SU-DHL-6 (cell line): ENCODE results near the gene NRARP.

Experiments used
- H2AFZ ChIP-seq: fragments of 200-600 bp; sonication (generic); 2 replicates; pipeline ENCODE4 v1.6.1; 2014; ENCODE audit warnings: low read depth, mild to moderate bottlenecking, moderate library complexity, mixed read lengths, antibody characterized with exemption, low read length; ENCODE audit not compliant: severe bottlenecking
- H3F3A ChIP-seq: fragments of 200-600 bp; shearing (Covaris generic); 2 replicates; pipeline ENCODE4 v1.6.0; 2016; ENCODE audit warnings: antibody characterized with exemption, mild to moderate bottlenecking; ENCODE audit not compliant: insufficient read depth
- H3K27ac ChIP-seq: fragments of 200-600 bp; sonication (generic); 2 replicates; pipeline ENCODE4 v1.5.1; 2016; ENCODE audit warnings: low read depth, mild to moderate bottlenecking, low read length, moderate library complexity, mixed read lengths
- H3K27me3 ChIP-seq: fragments of 200-600 bp; sonication (generic), shearing (Covaris generic); 2 replicates; pipeline ENCODE4 v1.6.0; 2014; ENCODE audit warnings: mild to moderate bottlenecking, low read length
- H3K36me3 ChIP-seq: fragments of 200-600 bp; sonication (generic); 2 replicates; pipeline ENCODE4 v1.6.1; 2014; ENCODE audit warnings: mild to moderate bottlenecking, low read length, mixed read lengths
- H3K4me2 ChIP-seq: fragments of 300-600, 200-600 bp; shearing (Covaris generic), sonication (generic); 2 replicates; pipeline ENCODE4 v1.6.0; 2014; ENCODE audit warnings: low read length, low read depth, mild to moderate bottlenecking; ENCODE audit not compliant: poor library complexity, severe bottlenecking
- H3K4me3 ChIP-seq: fragments of 200-600 bp; sonication (generic); 2 replicates; pipeline ENCODE4 v1.5.1; 2014; ENCODE audit warnings: antibody characterized with exemption, low read length, mild to moderate bottlenecking, mixed read lengths; ENCODE audit not compliant: insufficient read depth, poor library complexity, severe bottlenecking
- H3K79me2 ChIP-seq: fragments of 200-600 bp; sonication (generic); 2 replicates; pipeline ENCODE4 v1.6.1; 2014; ENCODE audit warnings: mild to moderate bottlenecking, low read length, moderate library complexity; ENCODE audit not compliant: insufficient read depth
- H3K9ac ChIP-seq: fragments of 200-600 bp; sonication (generic); 2 replicates; pipeline ENCODE4 v1.7.0; 2014; ENCODE audit warnings: mild to moderate bottlenecking, low read length
- H3K9me2 ChIP-seq: fragments of 200-600 bp; sonication (generic); replicated peaks from 2 replicates; pipeline ENCODE4 v1.6.1; 2014; ENCODE audit warnings: low read length; ENCODE audit not compliant: insufficient read depth
- H3K9me3 ChIP-seq: fragments of 200-600 bp; sonication (generic); 2 replicates; pipeline ENCODE4 v1.6.1; 2014; ENCODE audit warnings: low read length, mixed read lengths; ENCODE audit not compliant: insufficient read depth
- H4K20me1 ChIP-seq: fragments of 200-600 bp; sonication (generic); 2 replicates; pipeline ENCODE4 v1.6.1; 2014; ENCODE audit warnings: low read depth, mild to moderate bottlenecking, antibody characterized with exemption, low read length, moderate library complexity, mixed read lengths
- CTCF ChIP-seq: fragments of 200-600 bp; sonication (generic); IDR thresholded peaks from one replicate; pipeline ENCODE4 v1.5.1; 2017; ENCODE audit warnings: antibody characterized with exemption, mild to moderate bottlenecking, low read length, moderate library complexity; ENCODE audit not compliant: insufficient read depth, poor library complexity, severe bottlenecking
- EZH2phosphoT487 ChIP-seq: fragments of 200-600 bp; sonication (generic), shearing (Covaris generic); conservative IDR thresholded peaks from 2 replicates; pipeline ENCODE4 v1.6.1; 2018; ENCODE audit warnings: mild to moderate bottlenecking, antibody characterized with exemption, low read length, moderate library complexity, mixed read lengths

The NRARP gene

GRCh38 chr9:137307255-137308056 is 5.4 kb upstream of the NRARP start:
- TF ChIP-seq EZH2phosphoT487 = no peak
- TF ChIP-seq CTCF = no peak
- H3K9me3 ChIP-seq = no peaks in the 10 kb centered on the region
- no peak overlapping the region for H2AFZ ChIP-seq
- no peak overlapping the region for H3K27ac ChIP-seq
- no peaks in the 10 kb centered on the region for H3K36me3 ChIP-seq
- no peaks in the 10 kb centered on the region for H4K20me1 ChIP-seq
- no peak overlapping the region for H3K9ac ChIP-seq
- H3K9me2 ChIP-seq = no peaks in the 10 kb centered on the region
- H3K79me2 ChIP-seq = no peaks in the 10 kb centered on the region
- no peaks in the 10 kb centered on the region for H3F3A ChIP-seq
- no peaks in the 10 kb centered on the region for H3K27me3 ChIP-seq
- H3K4me2 ChIP-seq = no peak overlapping the region
- H3K4me3 ChIP-seq = no peak overlapping the region

DNA sequence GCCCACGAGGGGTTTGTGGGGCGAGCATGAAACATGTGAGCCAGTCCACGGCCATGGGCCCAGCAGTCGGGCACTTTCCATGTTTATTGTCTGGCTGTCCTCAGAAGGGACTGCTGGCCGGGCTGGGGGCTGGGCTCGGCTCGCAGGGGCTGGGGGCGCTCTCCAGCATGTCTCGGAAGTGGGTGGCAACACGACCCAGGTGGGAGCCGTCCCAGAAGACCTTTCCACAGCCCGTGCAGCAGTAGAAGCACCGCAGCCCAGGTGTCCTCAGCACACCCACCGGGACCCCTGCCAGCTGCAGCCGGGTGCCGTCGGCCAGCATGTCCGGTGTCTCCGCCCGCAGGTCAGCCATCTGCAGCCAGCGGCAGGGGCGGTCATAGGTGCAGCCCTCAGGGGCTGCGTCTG is 4.8 kb upstream of the NRARP start:
- Histone ChIP-seq H3K36me3 (no peaks in the 10 kb centered on the region), H3K27me3 (no peaks in the 10 kb centered on the region), H3K9me3 (no peaks in the 10 kb centered on the region), H3K27ac (no peak overlapping the region), H2AFZ (no peak overlapping the region), H3K4me2 (no peak overlapping the region), H3F3A (no peaks in the 10 kb centered on the region), H3K79me2 (no peaks in the 10 kb centered on the region), H3K9me2 (no peaks in the 10 kb centered on the region), H3K9ac (no peak overlapping the region), H3K4me3 (no peak overlapping the region), H4K20me1 (no peaks in the 10 kb centered on the region)
- TF ChIP-seq CTCF (no peak), EZH2phosphoT487 (no peak)

DNA sequence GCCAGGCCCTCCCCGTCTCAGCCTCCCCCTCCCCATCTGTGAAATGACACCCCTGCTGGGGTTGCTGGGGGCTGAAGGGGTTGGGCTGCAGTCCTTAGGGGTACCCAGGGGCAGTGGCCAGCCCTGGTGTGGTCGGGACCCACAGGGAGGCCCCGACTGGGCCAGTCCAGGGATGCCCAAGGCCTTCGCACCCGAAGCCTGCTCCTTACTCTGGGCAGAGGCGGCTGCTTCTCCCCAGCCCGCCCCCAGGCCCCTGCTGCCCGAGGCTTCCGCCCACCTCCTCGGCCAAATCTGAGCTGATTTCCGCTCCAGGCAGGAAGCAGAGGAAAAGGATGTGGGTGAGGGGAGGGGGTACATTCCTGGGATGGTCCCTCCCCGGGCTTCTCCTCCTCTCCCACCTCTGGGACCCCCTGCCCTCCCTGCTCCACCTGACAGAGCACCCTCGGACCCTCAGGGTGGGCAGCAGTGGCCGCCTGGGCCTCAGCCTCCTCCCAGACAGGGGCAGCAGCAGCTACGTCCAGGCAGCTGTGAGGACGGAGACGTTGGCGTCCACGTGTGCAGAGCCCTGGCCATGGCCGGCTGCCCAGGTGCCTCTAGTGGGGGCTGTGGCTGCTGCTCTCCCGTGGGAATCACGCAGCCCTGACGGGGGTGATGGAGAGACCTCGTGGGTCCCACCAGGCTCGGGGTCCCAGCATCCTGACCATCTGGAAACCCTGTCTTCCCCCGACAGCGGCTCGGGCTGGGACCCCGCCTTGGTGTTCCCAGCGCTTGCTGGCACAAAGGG is 4.2 kb upstream of the NRARP start:
- Histone ChIP-seq H3K9me2 (no peaks in the 10 kb centered on the region), H4K20me1 (no peaks in the 10 kb centered on the region), H3K79me2 (no peaks in the 10 kb centered on the region), H3K4me2 (no peak overlapping the region), H3K4me3 (no peak overlapping the region), H3K36me3 (no peaks in the 10 kb centered on the region), H3K9me3 (no peaks in the 10 kb centered on the region), H2AFZ (no peak overlapping the region), H3K9ac (no peak overlapping the region), H3K27ac (no peak overlapping the region), H3F3A (no peaks in the 10 kb centered on the region), H3K27me3 (no peaks in the 10 kb centered on the region)
- TF ChIP-seq EZH2phosphoT487 = no peak
- no peak for TF ChIP-seq CTCF
